Liver (tissue), 9 donors: Measurements from ENCODE around the gene JAKMIP1. TPM values are rescaled to one million over a fixed set of nuclear protein-coding genes. Genes with fewer than 3 reads are reported as not detected.
"Not testable (repeated sequence)": the region's sequence is repeated elsewhere in the genome, so short reads cannot be mapped to it uniquely, and the experiment has no call there.

Experiments used
- DNase-seq: peaks from one replicate; pipeline ENCODE4 v3.0.0-alpha.2; 2017; ENCODE audit warnings: low spot score
- H3K27ac ChIP-seq, 2 donors: one replicate each; pipeline ENCODE4 v1.7.0; 2013; ENCODE audit warnings: inconsistent platforms in 2 of 2, low read length in 2 of 2, control low read depth in 1 of 2, low read depth in 1 of 2, mild to moderate bottlenecking in 1 of 2
- H3K27me3 ChIP-seq, 4 donors: one replicate each; pipeline versions ENCODE4 v1.6.1 to v1.7.0; 2013; ENCODE audit warnings: low read length in 3 of 4, inconsistent platforms in 1 of 4, mild to moderate bottlenecking in 1 of 4, moderate library complexity in 1 of 4; ENCODE audit not compliant: control insufficient read depth in 4 of 4, insufficient read depth in 4 of 4
- H3K36me3 ChIP-seq, 4 donors: one replicate each; pipeline versions ENCODE4 v1.6.1 to v1.7.0; 2013; ENCODE audit warnings: low read length in 3 of 4, mild to moderate bottlenecking in 3 of 4, low read depth in 1 of 4, moderate library complexity in 1 of 4; ENCODE audit not compliant: control insufficient read depth in 4 of 4, insufficient read depth in 3 of 4
- H3K4me1 ChIP-seq, 4 donors: one replicate each; pipeline versions ENCODE4 v1.6.1 to v1.7.0; 2013; ENCODE audit warnings: low read length in 3 of 4, mild to moderate bottlenecking in 3 of 4, moderate library complexity in 1 of 4; ENCODE audit not compliant: control insufficient read depth in 4 of 4, insufficient read depth in 4 of 4
- H3K4me3 ChIP-seq, 3 donors: one replicate each; pipeline versions ENCODE4 v1.6.1 to v1.7.0; 2013; ENCODE audit warnings: low read length in 3 of 3, control low read depth in 1 of 3, low read depth in 1 of 3, mild to moderate bottlenecking in 1 of 3
- H3K9ac ChIP-seq, 2 donors: one replicate each; pipeline ENCODE4 v1.7.0; 2013; ENCODE audit warnings: low read length in 2 of 2, mild to moderate bottlenecking in 2 of 2, moderate library complexity in 2 of 2, control low read depth in 1 of 2, low read depth in 1 of 2
- H3K9me3 ChIP-seq, 4 donors: one replicate each; pipeline versions ENCODE4 v1.6.1 to v1.7.0; 2013; ENCODE audit warnings: low read length in 3 of 4; ENCODE audit not compliant: control insufficient read depth in 4 of 4
- EGR1 ChIP-seq, 2 donors: IDR thresholded peaks; 2 replicates each; pipeline ENCODE4 v1.6.1; 2016 to 2018; ENCODE audit warnings: antibody characterized with exemption in 2 of 2, low read depth in 2 of 2
- FOXA1 ChIP-seq: IDR thresholded peaks from 2 replicates; pipeline ENCODE4 v1.6.1; 2016; ENCODE audit warnings: antibody characterized with exemption
- FOXA2 ChIP-seq: IDR thresholded peaks from 2 replicates; pipeline ENCODE4 v1.6.1; 2016; ENCODE audit warnings: antibody characterized with exemption
- GABPA ChIP-seq, 2 donors: IDR thresholded peaks in 1 of 2; conservative IDR thresholded peaks in 1 of 2; 2 replicates each; pipeline ENCODE4 v1.6.1; 2016; ENCODE audit warnings: antibody characterized with exemption in 2 of 2, mild to moderate bottlenecking in 1 of 2, moderate library complexity in 1 of 2
- HNF4A ChIP-seq, 2 donors: conservative IDR thresholded peaks; 2 replicates each; pipeline ENCODE4 v1.6.1; 2016; ENCODE audit warnings: antibody characterized with exemption in 2 of 2, mild to moderate bottlenecking in 2 of 2
- HNF4G ChIP-seq: IDR thresholded peaks from 2 replicates; pipeline ENCODE4 v1.6.1; 2016; ENCODE audit warnings: antibody characterized with exemption
- JUND ChIP-seq, 2 donors: IDR thresholded peaks; 2 replicates each; pipeline ENCODE4 v1.6.1; 2016; ENCODE audit warnings: antibody characterized with exemption in 2 of 2
- NR2F2 ChIP-seq: IDR thresholded peaks from 2 replicates; pipeline ENCODE4 v1.6.1; 2016; ENCODE audit warnings: antibody characterized with exemption
- RAD21 ChIP-seq, 2 donors: IDR thresholded peaks; 2 replicates each; pipeline ENCODE4 v1.6.1; 2016; ENCODE audit warnings: antibody characterized with exemption in 2 of 2, mild to moderate bottlenecking in 2 of 2
- RXRA ChIP-seq, 2 donors: IDR thresholded peaks; 2 replicates each; pipeline ENCODE4 v1.6.1; 2017 to 2018; ENCODE audit warnings: antibody characterized with exemption in 2 of 2, mild to moderate bottlenecking in 1 of 2
- SP1 ChIP-seq: IDR thresholded peaks from 2 replicates; pipeline ENCODE4 v1.6.1; 2018; ENCODE audit warnings: antibody characterized with exemption, mild to moderate bottlenecking
- TAF1 ChIP-seq: conservative IDR thresholded peaks from 2 replicates; pipeline ENCODE4 v1.6.1; 2016; ENCODE audit warnings: antibody characterized with exemption, mild to moderate bottlenecking
- YY1 ChIP-seq: IDR thresholded peaks from 2 replicates; pipeline ENCODE4 v1.6.1; 2016; ENCODE audit warnings: antibody characterized with exemption, mild to moderate bottlenecking
- WGBS: extraction: QIAGEN DNeasy Blood & Tissue Kit; methylation state at CpG from one replicate; pipeline ENCODE4 v1.1.7; 2013; 5-methylcytosine and 5-hydroxymethylcytosine counted together
- polyA plus RNA-seq, 2 donors: library from polyadenylated mRNA; stranded (reverse) in 1 of 2; unstranded in 1 of 2; fragments of 200-250 nt in 1 of 2; fragments of >200 nt in 1 of 2; fragmentation: Nextera tagmentation in 1 of 2; extraction: Ambion mirVana in 1 of 2; gene quantifications; one replicate each; pipeline versions ENCODE4 v1.2.1 to v1.2.3, GENCODE V29; 2013 to 2015
- total RNA-seq, 2 donors: library from RNA; depleted of rRNA; stranded (reverse); fragments of >200 nt; gene quantifications; one replicate each; pipeline ENCODE4 v1.2.3, GENCODE V29; 2014
- TF ChIP-seq, protein P1 (sequence below): IDR thresholded peaks from 2 replicates; pipeline ENCODE4 v1.6.1; 2016; ENCODE audit warnings: antibody characterized with exemption, mild to moderate bottlenecking
- TF ChIP-seq, protein P2 (sequence below): IDR thresholded peaks from 2 replicates; pipeline ENCODE4 v1.6.1; 2016; ENCODE audit warnings: antibody characterized with exemption
- TF ChIP-seq, protein P3 (sequence below): fragments of 150-350 bp; IDR thresholded peaks from 2 replicates; pipeline ENCODE4 v1.5.1; 2017; ENCODE audit warnings: improper control_type of control experiment, low read depth, low read length; ENCODE audit not compliant: missing input control
- TF ChIP-seq, protein P4 (sequence below): IDR thresholded peaks from 2 replicates; pipeline ENCODE4 v1.6.1; 2016; ENCODE audit warnings: antibody characterized with exemption
- TF ChIP-seq, protein P5 (sequence below): IDR thresholded peaks from 2 replicates; pipeline ENCODE4 v1.6.1; 2016; ENCODE audit warnings: antibody characterized with exemption
- donor health status: healthy.
- donor health status: healthy.
- donor health status: healthy.
- donor health status: healthy.
- donor health status: healthy.

JAKMIP1 gene
- total and polyA plus RNA-seq, 4 donors: 0.08 to 0.50 TPM; not detected in 2

DNA sequence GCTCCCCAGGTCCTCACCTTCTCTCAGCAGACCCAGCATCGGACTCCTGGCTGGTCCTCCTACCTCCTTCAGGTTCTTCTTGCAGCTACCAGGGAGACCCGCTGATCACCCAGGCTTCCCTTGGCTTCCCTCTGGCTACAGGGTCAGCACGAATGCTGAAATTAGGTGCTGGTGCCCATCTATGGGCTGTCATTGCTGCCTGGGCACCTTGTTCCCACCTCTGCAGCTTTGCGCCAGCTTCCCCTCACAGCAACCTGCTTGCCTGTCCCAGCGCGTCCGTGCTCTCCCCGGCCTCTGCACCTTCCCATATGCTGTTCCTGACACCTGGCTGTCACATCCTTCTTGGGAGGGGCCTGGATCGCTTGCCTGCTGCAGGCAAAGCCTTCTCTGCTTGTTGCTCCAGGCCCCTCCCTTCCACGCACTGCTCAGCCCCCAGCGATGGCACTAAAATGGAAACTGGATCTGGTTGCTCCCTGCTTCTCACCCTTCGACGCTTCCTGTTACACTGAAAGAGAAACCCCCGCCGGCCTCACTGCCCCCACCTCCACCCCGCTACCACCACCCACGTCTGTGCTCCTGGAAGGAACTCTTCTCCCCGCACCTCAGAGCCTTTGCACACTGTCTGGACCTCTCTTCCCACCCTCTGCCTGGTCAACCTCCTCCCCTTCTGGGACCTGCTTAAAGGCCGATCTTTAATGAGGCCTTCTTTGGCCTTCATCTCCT, 204.3 kb downstream of the JAKMIP1 start (continued):
- TF ChIP-seq, protein P1, sequence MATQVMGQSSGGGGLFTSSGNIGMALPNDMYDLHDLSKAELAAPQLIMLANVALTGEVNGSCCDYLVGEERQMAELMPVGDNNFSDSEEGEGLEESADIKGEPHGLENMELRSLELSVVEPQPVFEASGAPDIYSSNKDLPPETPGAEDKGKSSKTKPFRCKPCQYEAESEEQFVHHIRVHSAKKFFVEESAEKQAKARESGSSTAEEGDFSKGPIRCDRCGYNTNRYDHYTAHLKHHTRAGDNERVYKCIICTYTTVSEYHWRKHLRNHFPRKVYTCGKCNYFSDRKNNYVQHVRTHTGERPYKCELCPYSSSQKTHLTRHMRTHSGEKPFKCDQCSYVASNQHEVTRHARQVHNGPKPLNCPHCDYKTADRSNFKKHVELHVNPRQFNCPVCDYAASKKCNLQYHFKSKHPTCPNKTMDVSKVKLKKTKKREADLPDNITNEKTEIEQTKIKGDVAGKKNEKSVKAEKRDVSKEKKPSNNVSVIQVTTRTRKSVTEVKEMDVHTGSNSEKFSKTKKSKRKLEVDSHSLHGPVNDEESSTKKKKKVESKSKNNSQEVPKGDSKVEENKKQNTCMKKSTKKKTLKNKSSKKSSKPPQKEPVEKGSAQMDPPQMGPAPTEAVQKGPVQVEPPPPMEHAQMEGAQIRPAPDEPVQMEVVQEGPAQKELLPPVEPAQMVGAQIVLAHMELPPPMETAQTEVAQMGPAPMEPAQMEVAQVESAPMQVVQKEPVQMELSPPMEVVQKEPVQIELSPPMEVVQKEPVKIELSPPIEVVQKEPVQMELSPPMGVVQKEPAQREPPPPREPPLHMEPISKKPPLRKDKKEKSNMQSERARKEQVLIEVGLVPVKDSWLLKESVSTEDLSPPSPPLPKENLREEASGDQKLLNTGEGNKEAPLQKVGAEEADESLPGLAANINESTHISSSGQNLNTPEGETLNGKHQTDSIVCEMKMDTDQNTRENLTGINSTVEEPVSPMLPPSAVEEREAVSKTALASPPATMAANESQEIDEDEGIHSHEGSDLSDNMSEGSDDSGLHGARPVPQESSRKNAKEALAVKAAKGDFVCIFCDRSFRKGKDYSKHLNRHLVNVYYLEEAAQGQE: no peak
- TF ChIP-seq JUND (IDR thresholded peaks at IDR 0.05) (no peak), EGR1 (IDR thresholded peaks at IDR 0.05; ENCODE audit: low read depth in 2 of 2) (no peak), SP1 (no peak), YY1 (no peak)

DNA sequence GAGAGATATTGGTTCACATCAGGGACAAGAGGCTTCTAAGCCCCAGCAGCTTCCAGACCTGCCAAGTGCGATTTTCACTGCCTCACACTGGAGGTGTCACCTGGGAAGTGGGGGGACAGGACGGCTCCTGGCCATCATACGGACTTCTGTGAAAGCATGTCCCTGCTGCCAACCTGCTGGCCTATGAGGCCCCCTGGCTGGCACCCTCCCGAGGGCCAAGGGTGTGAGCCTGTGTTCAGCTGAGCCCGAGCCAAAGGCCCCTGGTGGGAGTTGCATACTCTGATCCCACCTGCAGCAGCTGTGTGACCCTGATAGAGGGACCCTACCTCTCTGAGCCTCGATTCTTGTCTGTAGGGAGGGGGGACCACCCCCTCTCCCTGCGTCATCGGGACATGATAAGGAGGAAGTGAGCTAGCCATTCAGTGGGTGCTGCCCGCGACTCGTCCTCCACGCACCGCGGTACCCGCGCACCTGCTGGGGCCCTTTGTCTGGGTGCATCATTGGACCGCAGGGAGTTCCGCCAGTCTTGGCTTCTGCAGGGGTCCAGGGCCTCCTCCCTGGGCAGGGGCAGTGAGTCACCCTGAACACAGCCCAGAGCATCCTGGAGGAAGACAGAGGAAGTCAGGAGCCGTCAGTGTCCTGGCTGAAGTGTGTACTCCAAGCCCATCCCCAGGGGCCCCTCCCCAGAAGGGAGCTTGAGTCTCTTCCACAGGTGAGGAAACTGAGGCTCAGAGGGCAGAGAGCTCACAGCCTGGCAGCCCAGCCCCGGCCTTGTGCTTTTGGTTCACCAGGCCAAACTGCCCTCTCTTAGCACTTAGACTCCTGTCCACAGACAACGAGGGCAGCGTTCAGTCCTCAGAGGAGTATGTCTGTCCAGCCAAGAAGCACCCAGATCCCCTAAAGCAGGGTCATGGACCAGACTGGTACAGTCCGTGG, 206.2 kb downstream of the JAKMIP1 start:
- Histone ChIP-seq H3K9ac (no peak overlapping the region), H3K27me3 (no peaks in the 10 kb centered on the region), H3K36me3 (no peaks in the 10 kb centered on the region), H3K4me1 (no peaks in the 10 kb centered on the region), H3K4me3 (no peak overlapping the region), H3K9me3 (no peaks in the 10 kb centered on the region), H3K27ac (no peak overlapping the region)
- no peak for DNase-seq
- TF ChIP-seq EGR1 (IDR thresholded peaks at IDR 0.05; ENCODE audit: low read depth in 2 of 2) (no peak), JUND (IDR thresholded peaks at IDR 0.05) (no peak), FOXA2 (no peak), NR2F2 (no peak), GABPA (IDR thresholded peaks at IDR 0.05 in 1 of 2, conservative IDR thresholded peaks at IDR 0.05 in 1 of 2) (no peak), TAF1 (no peak), YY1 (no peak), RAD21 (IDR thresholded peaks at IDR 0.05) (no peak), HNF4A (conservative IDR thresholded peaks at IDR 0.05) (no peak), SP1 (no peak), RXRA (IDR thresholded peaks at IDR 0.05) (no peak), HNF4G (no peak), FOXA1 (no peak)
- TF ChIP-seq, protein P2, sequence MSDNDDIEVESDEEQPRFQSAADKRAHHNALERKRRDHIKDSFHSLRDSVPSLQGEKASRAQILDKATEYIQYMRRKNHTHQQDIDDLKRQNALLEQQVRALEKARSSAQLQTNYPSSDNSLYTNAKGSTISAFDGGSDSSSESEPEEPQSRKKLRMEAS: no peak
- TF ChIP-seq, protein P3, sequence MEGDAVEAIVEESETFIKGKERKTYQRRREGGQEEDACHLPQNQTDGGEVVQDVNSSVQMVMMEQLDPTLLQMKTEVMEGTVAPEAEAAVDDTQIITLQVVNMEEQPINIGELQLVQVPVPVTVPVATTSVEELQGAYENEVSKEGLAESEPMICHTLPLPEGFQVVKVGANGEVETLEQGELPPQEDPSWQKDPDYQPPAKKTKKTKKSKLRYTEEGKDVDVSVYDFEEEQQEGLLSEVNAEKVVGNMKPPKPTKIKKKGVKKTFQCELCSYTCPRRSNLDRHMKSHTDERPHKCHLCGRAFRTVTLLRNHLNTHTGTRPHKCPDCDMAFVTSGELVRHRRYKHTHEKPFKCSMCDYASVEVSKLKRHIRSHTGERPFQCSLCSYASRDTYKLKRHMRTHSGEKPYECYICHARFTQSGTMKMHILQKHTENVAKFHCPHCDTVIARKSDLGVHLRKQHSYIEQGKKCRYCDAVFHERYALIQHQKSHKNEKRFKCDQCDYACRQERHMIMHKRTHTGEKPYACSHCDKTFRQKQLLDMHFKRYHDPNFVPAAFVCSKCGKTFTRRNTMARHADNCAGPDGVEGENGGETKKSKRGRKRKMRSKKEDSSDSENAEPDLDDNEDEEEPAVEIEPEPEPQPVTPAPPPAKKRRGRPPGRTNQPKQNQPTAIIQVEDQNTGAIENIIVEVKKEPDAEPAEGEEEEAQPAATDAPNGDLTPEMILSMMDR: no peak
- TF ChIP-seq, protein P4, sequence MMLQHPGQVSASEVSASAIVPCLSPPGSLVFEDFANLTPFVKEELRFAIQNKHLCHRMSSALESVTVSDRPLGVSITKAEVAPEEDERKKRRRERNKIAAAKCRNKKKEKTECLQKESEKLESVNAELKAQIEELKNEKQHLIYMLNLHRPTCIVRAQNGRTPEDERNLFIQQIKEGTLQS: no peak
- TF ChIP-seq, protein P1: no peak
- TF ChIP-seq, protein P5, sequence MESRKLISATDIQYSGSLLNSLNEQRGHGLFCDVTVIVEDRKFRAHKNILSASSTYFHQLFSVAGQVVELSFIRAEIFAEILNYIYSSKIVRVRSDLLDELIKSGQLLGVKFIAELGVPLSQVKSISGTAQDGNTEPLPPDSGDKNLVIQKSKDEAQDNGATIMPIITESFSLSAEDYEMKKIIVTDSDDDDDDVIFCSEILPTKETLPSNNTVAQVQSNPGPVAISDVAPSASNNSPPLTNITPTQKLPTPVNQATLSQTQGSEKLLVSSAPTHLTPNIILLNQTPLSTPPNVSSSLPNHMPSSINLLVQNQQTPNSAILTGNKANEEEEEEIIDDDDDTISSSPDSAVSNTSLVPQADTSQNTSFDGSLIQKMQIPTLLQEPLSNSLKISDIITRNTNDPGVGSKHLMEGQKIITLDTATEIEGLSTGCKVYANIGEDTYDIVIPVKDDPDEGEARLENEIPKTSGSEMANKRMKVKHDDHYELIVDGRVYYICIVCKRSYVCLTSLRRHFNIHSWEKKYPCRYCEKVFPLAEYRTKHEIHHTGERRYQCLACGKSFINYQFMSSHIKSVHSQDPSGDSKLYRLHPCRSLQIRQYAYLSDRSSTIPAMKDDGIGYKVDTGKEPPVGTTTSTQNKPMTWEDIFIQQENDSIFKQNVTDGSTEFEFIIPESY: no peak
- WGBS: 83% methylated on average over 23 of the region's 23 CpGs

DNA sequence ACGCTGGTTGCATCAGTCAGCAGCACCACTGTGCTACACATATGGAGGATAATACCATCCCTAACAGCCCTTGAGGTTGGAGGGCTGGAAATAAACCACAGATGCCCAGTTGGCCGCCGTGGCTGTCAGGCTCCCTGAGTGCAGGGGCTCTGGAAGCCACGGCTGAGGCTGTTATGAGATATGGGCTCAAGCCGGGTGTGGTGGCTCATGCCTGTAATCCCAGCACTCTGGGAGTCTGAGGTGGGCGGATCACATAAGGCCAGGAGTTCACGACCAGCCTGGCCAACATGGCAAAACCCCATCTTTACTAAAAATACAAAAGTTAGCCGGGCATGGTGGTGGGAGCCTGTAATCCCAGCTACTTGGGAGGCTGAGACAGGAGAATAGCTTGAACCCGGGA, 207.0 kb downstream of the JAKMIP1 start:
- not testable (repeated sequence) for H3K27ac ChIP-seq, H3K4me1 ChIP-seq, H3K36me3 ChIP-seq, H3K4me3 ChIP-seq, H3K9ac ChIP-seq, H3K27me3 ChIP-seq, DNase-seq, H3K9me3 ChIP-seq
- 76% methylated on average over 9 of the region's 9 CpGs for WGBS
